Glutamatergic neuron (in vitro differentiated cells): Measurements from ENCODE around the gene OSBPL8. TPM values are rescaled to one million over a fixed set of nuclear protein-coding genes. Genes with fewer than 3 reads are reported as not detected.
A peak's percentile ranks its signal among the peaks of the same experiment; 100 is the strongest.

Experiments used
- DNase-seq: peaks from one replicate; pipeline ENCODE4 v3.0.0; 2022
- H3K27ac Mint-ChIP-seq: one replicate; pipeline ENCODE4 v1.8.0; 2020; ENCODE audit warnings: mild to moderate bottlenecking, mixed read lengths, inconsistent platforms; ENCODE audit not compliant: unreplicated experiment
- H3K27me3 Mint-ChIP-seq: one replicate; pipeline ENCODE4 v1.8.0; 2020; ENCODE audit warnings: mild to moderate bottlenecking, moderate library complexity, mixed read lengths, inconsistent platforms; ENCODE audit not compliant: unreplicated experiment
- H3K36me3 Mint-ChIP-seq: one replicate; pipeline ENCODE4 v1.8.0; 2020; ENCODE audit warnings: mild to moderate bottlenecking, mixed read lengths, inconsistent platforms; ENCODE audit not compliant: unreplicated experiment
- H3K4me1 Mint-ChIP-seq: one replicate; pipeline ENCODE4 v1.8.0; 2020; ENCODE audit warnings: mild to moderate bottlenecking, low read depth, mixed read lengths, inconsistent platforms; ENCODE audit not compliant: unreplicated experiment
- H3K4me3 Mint-ChIP-seq: one replicate; pipeline ENCODE4 v1.8.0; 2020; ENCODE audit warnings: mild to moderate bottlenecking, mixed read lengths, inconsistent platforms; ENCODE audit not compliant: unreplicated experiment
- H3K9me3 Mint-ChIP-seq: one replicate; pipeline ENCODE4 v1.8.0; 2020; ENCODE audit warnings: mild to moderate bottlenecking, moderate library complexity, mixed read lengths, inconsistent platforms; ENCODE audit not compliant: unreplicated experiment
- total RNA-seq: library from RNA; stranded (reverse); fragmentation: NEBNext Ultra II Directional; extraction: Animal tissue kit (Norgen Biotek cat#: 25700); gene quantifications from one replicate; pipeline ENCODE4 v1.2.1, GENCODE V29; 2021; ENCODE audit not compliant: unreplicated experiment
- TF ChIP-seq, protein P1 (sequence below): fragments of 200-600 bp; sonication (generic); IDR thresholded peaks from one replicate; pipeline ENCODE4 v1.5.0; 2021; ENCODE audit not compliant: partially characterized antibody, unreplicated experiment

Gene OSBPL8
- total RNA-seq, 1 donor from 2014 or later = 162 TPM

DNA sequence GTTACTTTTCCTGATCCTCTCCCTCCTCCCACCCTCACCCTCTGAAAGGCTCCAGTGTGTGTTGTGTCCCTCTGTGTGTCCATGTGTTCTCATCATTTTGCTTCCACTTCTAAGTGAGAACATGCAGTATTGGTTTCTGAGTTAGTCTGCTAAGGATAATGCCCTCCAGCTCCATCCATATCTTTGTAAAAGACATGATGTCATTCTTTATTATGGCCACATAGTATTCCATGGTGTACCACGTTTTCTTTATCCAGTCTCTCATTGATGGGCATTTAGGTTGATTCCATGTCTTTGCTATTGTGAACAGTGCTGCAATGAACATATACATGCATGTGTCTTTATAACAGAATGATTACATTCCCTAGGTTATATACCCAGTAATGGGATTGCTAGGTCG, 159.4 kb downstream of the OSBPL8 start:
- Mint-ChIP-seq H3K4me3 (no peak overlapping the region), H3K36me3 (no peaks in the 10 kb centered on the region), H3K4me1 (no peaks in the 10 kb centered on the region), H3K27me3 (no peaks in the 10 kb centered on the region), H3K27ac (peak overlapping the region; percentile 22), H3K9me3 (no peaks in the 10 kb centered on the region)
- TF ChIP-seq, protein P1, sequence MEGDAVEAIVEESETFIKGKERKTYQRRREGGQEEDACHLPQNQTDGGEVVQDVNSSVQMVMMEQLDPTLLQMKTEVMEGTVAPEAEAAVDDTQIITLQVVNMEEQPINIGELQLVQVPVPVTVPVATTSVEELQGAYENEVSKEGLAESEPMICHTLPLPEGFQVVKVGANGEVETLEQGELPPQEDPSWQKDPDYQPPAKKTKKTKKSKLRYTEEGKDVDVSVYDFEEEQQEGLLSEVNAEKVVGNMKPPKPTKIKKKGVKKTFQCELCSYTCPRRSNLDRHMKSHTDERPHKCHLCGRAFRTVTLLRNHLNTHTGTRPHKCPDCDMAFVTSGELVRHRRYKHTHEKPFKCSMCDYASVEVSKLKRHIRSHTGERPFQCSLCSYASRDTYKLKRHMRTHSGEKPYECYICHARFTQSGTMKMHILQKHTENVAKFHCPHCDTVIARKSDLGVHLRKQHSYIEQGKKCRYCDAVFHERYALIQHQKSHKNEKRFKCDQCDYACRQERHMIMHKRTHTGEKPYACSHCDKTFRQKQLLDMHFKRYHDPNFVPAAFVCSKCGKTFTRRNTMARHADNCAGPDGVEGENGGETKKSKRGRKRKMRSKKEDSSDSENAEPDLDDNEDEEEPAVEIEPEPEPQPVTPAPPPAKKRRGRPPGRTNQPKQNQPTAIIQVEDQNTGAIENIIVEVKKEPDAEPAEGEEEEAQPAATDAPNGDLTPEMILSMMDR = no peak
- DNase-seq = no peak

DNA sequence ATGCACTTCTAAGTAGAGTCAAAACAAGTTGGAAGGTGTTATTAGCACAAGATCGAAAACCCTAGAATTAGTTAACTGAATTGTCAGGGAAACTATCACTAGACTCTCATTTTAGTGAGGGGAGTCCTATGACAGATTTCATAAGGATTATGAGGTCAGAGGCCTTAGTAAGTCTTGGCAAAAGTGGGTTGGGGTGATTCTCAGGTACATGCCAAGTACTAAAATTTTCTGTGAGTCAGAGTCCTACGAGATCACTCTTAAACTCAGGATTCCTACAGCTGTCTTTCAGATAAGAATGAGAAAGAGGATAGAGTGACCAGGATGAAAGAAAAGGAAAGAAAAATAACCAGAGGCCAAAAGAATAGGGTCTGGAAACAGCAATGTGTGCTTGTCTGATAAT, 160.5 kb downstream of the OSBPL8 start:
- DNase-seq = no peak

DNA sequence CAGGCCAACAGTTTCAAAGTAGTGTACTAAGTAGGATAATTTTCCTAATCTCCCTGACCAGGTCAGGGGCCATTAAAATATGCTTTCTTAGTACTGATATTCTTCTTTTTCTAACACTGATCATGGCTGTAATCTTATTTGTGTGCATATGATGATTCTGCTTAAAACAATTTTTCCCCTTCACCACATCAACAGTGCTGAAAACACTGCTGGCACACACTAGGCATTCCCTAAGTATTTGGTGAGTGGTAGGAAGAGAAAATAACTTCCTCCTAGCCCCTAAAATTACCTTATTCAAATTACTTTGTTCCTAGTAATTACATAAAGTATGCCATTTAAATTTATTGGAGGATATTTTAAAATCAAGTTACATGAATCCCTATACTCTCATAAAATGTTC, 161.5 kb downstream of the OSBPL8 start:
- DNase-seq = no peak
- H3K4me3 Mint-ChIP-seq = no peak overlapping the region
- H3K9me3 Mint-ChIP-seq = no peaks in the 10 kb centered on the region
- no peaks in the 10 kb centered on the region for H3K27me3 Mint-ChIP-seq
- no peak overlapping the region for H3K27ac Mint-ChIP-seq
- no peaks in the 10 kb centered on the region for H3K4me1 Mint-ChIP-seq
- TF ChIP-seq, protein P1 = no peak
- no peaks in the 10 kb centered on the region for H3K36me3 Mint-ChIP-seq

More for the DNA sequence above, 160.5 kb downstream of the OSBPL8 start:
- Mint-ChIP-seq H3K36me3 (no peaks in the 10 kb centered on the region), H3K4me1 (no peaks in the 10 kb centered on the region), H3K4me3 (no peak overlapping the region), H3K9me3 (no peaks in the 10 kb centered on the region), H3K27ac (no peak overlapping the region), H3K27me3 (no peaks in the 10 kb centered on the region)
- TF ChIP-seq, protein P1 = no peak

DNA sequence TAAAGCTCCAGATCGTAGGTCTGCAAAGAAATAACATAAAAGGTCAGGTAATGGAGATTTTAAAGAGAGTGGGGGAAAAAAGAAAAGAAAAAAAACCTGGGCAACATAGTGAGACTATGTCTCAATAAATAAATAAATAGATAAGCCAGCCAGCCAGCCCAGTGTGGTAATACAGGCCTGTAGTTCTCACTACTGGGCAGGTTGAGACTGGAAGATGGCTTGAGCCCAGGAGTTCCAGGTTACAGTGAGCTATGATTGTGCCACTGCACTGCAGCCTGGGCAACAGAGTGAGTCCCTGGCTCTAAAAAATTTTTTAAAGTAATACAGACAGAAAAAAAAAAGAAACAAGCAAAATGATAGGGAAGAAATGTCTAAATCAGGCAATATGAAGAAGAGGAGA, 168.1 kb downstream of the OSBPL8 start:
- H3K27ac Mint-ChIP-seq = no peak overlapping the region
- TF ChIP-seq, protein P1 = no peak
- H3K9me3 Mint-ChIP-seq = no peaks in the 10 kb centered on the region
- peaks cover 2% of the 10 kb centered on the region for H3K27me3 Mint-ChIP-seq
- H3K4me3 Mint-ChIP-seq = no peak overlapping the region
- H3K36me3 Mint-ChIP-seq = no peaks in the 10 kb centered on the region
- DNase-seq = no peak
- no peaks in the 10 kb centered on the region for H3K4me1 Mint-ChIP-seq

DNA sequence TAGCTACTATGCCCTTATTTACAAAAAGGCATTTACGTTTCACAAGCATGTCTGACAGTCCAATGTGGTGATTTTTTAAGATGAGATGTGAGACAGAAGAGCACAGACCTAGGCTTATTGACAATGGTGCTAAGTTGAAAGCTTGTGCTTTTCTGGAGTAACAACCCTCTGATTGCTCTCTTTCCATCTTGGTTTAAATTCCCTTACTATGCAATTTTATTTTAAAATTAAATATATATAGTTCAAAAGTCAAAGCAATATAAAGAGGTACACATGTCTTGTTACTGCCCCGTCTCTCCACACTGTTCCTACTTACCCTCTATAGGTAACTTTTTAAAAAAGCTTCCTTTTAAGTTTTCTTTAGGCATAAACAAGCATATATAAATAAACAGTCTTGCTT, 172.0 kb downstream of the OSBPL8 start:
- H3K4me3 Mint-ChIP-seq = no peak overlapping the region

More for the DNA sequence above, 172.0 kb downstream of the OSBPL8 start:
- H3K27ac Mint-ChIP-seq = no peak overlapping the region
- H3K36me3 Mint-ChIP-seq = no peaks in the 10 kb centered on the region
- H3K4me1 Mint-ChIP-seq = no peaks in the 10 kb centered on the region
- no peaks in the 10 kb centered on the region for H3K9me3 Mint-ChIP-seq
- no peak for DNase-seq
- TF ChIP-seq, protein P1 = no peak
- H3K27me3 Mint-ChIP-seq = peaks cover 2% of the 10 kb centered on the region
